GM12864 (cell line): Measurements from ENCODE around the gene OR2AG2.

Source experiments
- DNase-seq: peaks from one replicate; pipeline ENCODE4 v3.0.0-alpha.2; 2011; ENCODE audit warnings: low read depth
- H3K4me3 ChIP-seq: 2 replicates; pipeline ENCODE4 v1.5.1; 2011; ENCODE audit warnings: mild to moderate bottlenecking, low read depth, low read length, control low read depth
- TF ChIP-seq, protein P1 (sequence below): IDR thresholded peaks from 2 replicates; pipeline ENCODE4 v1.5.1; 2011; ENCODE audit warnings: low read depth, mild to moderate bottlenecking, moderate library complexity, low read length, control low read depth, inconsistent platforms; ENCODE audit errors: missing control alignments

The OR2AG2 gene

DNA sequence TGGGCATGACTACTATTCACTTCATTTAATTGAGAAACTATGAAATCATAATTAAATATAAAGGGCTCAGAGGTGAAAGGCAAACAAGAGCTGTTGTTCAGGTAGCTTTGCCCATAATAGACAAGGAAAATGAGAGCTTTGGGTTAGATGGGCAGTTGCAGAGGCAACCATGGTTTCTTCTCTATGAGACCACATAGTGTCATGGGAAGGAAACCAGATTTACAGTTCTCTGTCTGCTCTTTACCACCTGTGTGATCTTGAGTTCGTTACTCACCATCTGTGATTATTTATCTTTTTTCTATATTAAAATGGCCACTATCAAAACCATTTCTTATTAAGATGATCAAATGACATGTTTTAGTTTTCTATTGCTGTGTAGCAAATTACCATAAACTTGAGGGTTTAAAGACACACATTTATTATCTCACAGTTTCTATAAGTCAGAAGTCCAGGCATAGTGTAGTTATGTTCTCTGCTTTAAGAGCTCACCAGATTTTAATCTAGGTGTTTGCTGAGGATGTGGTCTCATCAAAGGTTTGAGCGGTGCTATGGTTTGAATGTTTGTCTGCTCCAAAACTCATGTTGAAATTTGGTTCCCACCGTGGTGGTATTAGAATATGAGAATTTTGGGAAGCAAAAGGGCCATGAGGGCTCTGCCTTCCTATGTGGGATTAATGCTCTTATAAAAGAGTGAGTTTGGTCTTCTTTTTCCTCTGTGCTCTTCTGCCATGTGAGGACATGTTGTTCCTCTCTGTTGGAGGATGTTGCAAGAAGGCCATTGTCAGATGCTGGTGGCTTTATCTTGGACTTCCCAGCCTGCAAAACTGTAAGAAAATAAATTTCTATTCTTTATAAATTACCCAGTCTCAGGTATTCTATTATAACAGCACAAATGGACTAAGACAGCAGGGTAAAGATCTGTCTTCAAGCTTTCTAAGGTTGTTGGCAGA, 38.2 kb downstream of the OR2AG2 start:
- no peak for DNase-seq
- TF ChIP-seq, protein P1, sequence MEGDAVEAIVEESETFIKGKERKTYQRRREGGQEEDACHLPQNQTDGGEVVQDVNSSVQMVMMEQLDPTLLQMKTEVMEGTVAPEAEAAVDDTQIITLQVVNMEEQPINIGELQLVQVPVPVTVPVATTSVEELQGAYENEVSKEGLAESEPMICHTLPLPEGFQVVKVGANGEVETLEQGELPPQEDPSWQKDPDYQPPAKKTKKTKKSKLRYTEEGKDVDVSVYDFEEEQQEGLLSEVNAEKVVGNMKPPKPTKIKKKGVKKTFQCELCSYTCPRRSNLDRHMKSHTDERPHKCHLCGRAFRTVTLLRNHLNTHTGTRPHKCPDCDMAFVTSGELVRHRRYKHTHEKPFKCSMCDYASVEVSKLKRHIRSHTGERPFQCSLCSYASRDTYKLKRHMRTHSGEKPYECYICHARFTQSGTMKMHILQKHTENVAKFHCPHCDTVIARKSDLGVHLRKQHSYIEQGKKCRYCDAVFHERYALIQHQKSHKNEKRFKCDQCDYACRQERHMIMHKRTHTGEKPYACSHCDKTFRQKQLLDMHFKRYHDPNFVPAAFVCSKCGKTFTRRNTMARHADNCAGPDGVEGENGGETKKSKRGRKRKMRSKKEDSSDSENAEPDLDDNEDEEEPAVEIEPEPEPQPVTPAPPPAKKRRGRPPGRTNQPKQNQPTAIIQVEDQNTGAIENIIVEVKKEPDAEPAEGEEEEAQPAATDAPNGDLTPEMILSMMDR: no peak
- no peak overlapping the region for H3K4me3 ChIP-seq

- TF ChIP-seq, protein P1: no peak
- H3K4me3 ChIP-seq: no peak overlapping the region
- DNase-seq: no peak
These were observed 43.6 kb downstream of the OR2AG2 start for GRCh38 chr11:6727971-6728760.

- TF ChIP-seq, protein P1: no peak
- no peak for DNase-seq
- H3K4me3 ChIP-seq: no peak overlapping the region
These were observed 46.3 kb downstream of the OR2AG2 start for GRCh38 chr11:6725386-6725896.

- TF ChIP-seq, protein P1: no peak
- no peak overlapping the region for H3K4me3 ChIP-seq
- DNase-seq: no peak
These were observed 47.8 kb downstream of the OR2AG2 start for GRCh38 chr11:6724013-6724412.

- no peak overlapping the region for H3K4me3 ChIP-seq
- TF ChIP-seq, protein P1: no peak
- no peak for DNase-seq
These were observed 50.4 kb downstream of the OR2AG2 start for GRCh38 chr11:6721343-6721742.

- no peak overlapping the region for H3K4me3 ChIP-seq
- DNase-seq: no peak
- TF ChIP-seq, protein P1: no peak
These were observed 52.2 kb downstream of the OR2AG2 start for GRCh38 chr11:6719576-6719975.
